HG02798 (cell line): ENCODE measurements around the gene MFNG.

ENCODE experiments used
- ATAC-seq: cut with Tn5 transposase; IDR thresholded peaks from one replicate; pipeline ENCODE4 v1.9.1; 2021; ENCODE audit warnings: mild to moderate bottlenecking; ENCODE audit not compliant: unreplicated experiment, poor library complexity

Gene MFNG

GRCh38 chr22:37515901-37516300 lies 29.7 kb upstream of the MFNG start:
- no peak for ATAC-seq

GRCh38 chr22:37514526-37515051 lies 28.4 kb upstream of the MFNG start:
- no peak for ATAC-seq

GRCh38 chr22:37511395-37512104 lies 25.4 kb upstream of the MFNG start:
- no peak for ATAC-seq

GRCh38 chr22:37510091-37510490 lies 23.9 kb upstream of the MFNG start:
- no peak for ATAC-seq

GRCh38 chr22:37509059-37509860 lies 23.1 kb upstream of the MFNG start:
- ATAC-seq: no peak

GRCh38 chr22:37508431-37508992 lies 22.3 kb upstream of the MFNG start:
- no peak for ATAC-seq

GRCh38 chr22:37507731-37508130 lies 21.5 kb upstream of the MFNG start:
- no peak for ATAC-seq

GRCh38 chr22:37505989-37506388 lies 19.8 kb upstream of the MFNG start:
- ATAC-seq: no peak

- no peak for ATAC-seq
Observed at GRCh38 chr22:37505565-37505964, 19.4 kb upstream of the MFNG start.

- ATAC-seq: no peak
Observed at GRCh38 chr22:37504964-37505363, 18.8 kb upstream of the MFNG start.

GRCh38 chr22:37503850-37504249 lies 17.7 kb upstream of the MFNG start:
- no peak for ATAC-seq

- no peak for ATAC-seq
Observed at GRCh38 chr22:37503183-37503683, 17.0 kb upstream of the MFNG start.

- ATAC-seq: no peak
Observed at GRCh38 chr22:37502342-37503182, 16.4 kb upstream of the MFNG start.

- ATAC-seq: no peak
Observed at GRCh38 chr22:37501610-37502341, 15.6 kb upstream of the MFNG start.

- ATAC-seq: no peak
Observed at GRCh38 chr22:37500745-37501609, 14.8 kb upstream of the MFNG start.

- no peak for ATAC-seq
Observed at GRCh38 chr22:37499789-37500540, 13.8 kb upstream of the MFNG start.

GRCh38 chr22:37499027-37499707 lies 13.0 kb upstream of the MFNG start:
- ATAC-seq: no peak
